A549 (cell line): ENCODE data around the gene UBN1.

Experiments used
- POLR2A ChIP-seq: IDR thresholded peaks from 2 replicates; pipeline ENCODE4 v1.6.1; 2012; ENCODE audit warnings: mild to moderate bottlenecking, low read length
- RAD21 ChIP-seq, 2 experiments: fragments of >200 bp in 1 of 2; sonication (Bioruptor Twin) in 1 of 2; formaldehyde crosslinking in 1 of 2; IDR thresholded peaks in 1 of 2; conservative IDR thresholded peaks in 1 of 2; 2 replicates in 1 of 2; 3 replicates in 1 of 2; pipeline ENCODE4 v1.6.1; 2012 to 2018; ENCODE audit warnings: inconsistent platforms in 1 of 2
- RCOR1 ChIP-seq: fragments of 150-350 bp; IDR thresholded peaks from 2 replicates; pipeline ENCODE4 v1.6.1; 2014; ENCODE audit warnings: antibody characterized with exemption, low read length, low read depth
- TF ChIP-seq, protein P1 (sequence below): fragments of >200 bp; sonication (Bioruptor Twin); formaldehyde crosslinking; IDR thresholded peaks from 3 replicates; pipeline ENCODE4 v1.5.1; 2016

DNA sequence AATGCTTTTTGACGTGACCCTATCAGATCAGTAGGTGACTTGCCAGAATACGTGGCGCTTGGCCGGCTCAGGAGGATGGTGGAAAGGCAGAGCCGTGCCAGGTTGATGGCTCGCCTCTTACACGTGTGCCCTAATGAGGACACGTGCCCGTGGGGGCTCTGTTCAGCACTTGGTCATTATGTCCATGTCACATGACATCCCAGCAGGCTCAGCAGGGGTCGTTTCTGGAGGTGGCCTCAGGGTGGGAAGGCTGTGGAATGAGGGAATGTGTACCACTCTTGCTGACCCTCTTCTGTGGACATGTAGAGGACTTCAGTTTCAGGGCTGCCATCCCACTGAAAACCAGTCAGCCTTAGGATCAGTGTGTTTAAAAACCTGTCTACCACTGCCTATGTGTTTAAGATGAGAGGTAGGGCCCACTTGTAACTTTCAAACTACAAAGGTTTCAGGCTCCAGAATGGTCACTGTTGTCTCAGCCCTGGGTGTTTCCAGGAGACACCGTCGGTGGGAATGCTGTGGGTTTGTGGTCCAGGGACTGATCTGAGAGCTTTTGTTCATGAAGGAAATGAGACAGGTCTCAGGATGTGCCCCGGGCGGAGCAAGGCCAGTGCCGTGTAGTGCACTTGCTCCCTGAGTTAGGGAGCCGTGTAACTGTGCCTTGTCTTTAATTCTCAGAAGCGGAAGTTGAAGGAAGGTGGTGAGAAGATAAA is 12.1 kb downstream of the UBN1 start:
- no peak for TF ChIP-seq RCOR1
- no peak for TF ChIP-seq RAD21 (conservative IDR thresholded peaks at IDR 0.05 in 1 of 2, IDR thresholded peaks at IDR 0.05 in 1 of 2)
- no peak for TF ChIP-seq POLR2A
- TF ChIP-seq, protein P1, sequence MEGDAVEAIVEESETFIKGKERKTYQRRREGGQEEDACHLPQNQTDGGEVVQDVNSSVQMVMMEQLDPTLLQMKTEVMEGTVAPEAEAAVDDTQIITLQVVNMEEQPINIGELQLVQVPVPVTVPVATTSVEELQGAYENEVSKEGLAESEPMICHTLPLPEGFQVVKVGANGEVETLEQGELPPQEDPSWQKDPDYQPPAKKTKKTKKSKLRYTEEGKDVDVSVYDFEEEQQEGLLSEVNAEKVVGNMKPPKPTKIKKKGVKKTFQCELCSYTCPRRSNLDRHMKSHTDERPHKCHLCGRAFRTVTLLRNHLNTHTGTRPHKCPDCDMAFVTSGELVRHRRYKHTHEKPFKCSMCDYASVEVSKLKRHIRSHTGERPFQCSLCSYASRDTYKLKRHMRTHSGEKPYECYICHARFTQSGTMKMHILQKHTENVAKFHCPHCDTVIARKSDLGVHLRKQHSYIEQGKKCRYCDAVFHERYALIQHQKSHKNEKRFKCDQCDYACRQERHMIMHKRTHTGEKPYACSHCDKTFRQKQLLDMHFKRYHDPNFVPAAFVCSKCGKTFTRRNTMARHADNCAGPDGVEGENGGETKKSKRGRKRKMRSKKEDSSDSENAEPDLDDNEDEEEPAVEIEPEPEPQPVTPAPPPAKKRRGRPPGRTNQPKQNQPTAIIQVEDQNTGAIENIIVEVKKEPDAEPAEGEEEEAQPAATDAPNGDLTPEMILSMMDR: no peak
